Sigmoid colon (tissue), 4 donors: ENCODE data around the gene BCL2L15.

ENCODE experiments used
- CTCF ChIP-seq, 4 experiments: fragments of 450-650 bp in 3 of 4; fragments of 200-600 bp in 1 of 4; IDR thresholded peaks; one replicate each; pipeline ENCODE4 v1.5.1; 2016 to 2019; ENCODE audit warnings: antibody characterized with exemption in 4 of 4, mild to moderate bottlenecking in 3 of 4, moderate library complexity in 2 of 4
- POLR2A ChIP-seq, 2 donors: fragments of 450-650 bp; IDR thresholded peaks; one replicate each; pipeline ENCODE4 v1.6.1; 2016; ENCODE audit warnings: antibody characterized with exemption in 2 of 2, mild to moderate bottlenecking in 2 of 2, moderate library complexity in 2 of 2
- POLR2AphosphoS5 ChIP-seq, 4 donors: sonication (generic); formaldehyde crosslinking; IDR thresholded peaks; one replicate each; pipeline ENCODE4 v1.6.1; 2017; ENCODE audit warnings: antibody characterized with exemption in 4 of 4

DNA sequence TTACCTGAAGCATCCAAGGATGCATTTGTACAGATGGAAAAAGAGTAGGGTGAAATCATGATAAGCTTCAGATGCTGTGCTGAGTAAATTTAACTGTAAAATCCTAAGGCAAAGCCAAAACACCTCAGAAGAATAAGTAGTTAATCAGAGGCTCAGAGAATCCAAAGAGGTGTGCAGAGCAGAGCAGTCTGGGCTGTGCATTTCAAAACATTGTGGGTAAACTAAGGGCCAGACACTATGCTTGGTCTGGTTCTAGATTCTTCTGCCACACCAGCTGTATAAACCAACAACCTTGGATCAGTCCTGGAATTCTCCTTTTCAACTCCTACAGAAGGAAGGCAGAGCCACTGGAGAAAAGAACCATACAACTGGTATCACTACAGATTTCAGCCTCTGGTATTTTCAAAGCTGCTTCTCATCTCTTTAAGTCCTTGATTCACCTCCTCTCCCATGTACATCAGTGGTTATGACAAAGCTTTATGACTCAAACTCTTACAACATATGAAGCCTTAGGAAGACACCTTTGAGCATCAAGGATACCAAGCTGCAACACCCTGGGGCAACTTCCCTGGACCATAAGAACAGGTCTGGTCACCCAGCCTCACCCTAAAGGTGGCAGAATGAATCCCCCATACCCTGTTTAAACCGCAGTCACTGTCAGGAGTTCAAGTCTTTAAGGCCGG, 30.2 kb upstream of the BCL2L15 start:
- TF ChIP-seq CTCF (IDR thresholded peaks at IDR 0.05) (no peak), POLR2A (IDR thresholded peaks at IDR 0.05) (no peak), POLR2AphosphoS5 (IDR thresholded peaks at IDR 0.05) (no peak)
